Karpas-422 (cell line): Measurements from ENCODE around the gene TNKS1BP1. TPM values are rescaled to one million over a fixed set of nuclear protein-coding genes. Genes with fewer than 3 reads are reported as not detected.
"Not testable (repeated sequence)": the region's sequence is repeated elsewhere in the genome, so short reads cannot be mapped to it uniquely, and the experiment has no call there.

Experiments used
- DNase-seq: peaks from one replicate; pipeline ENCODE4 v3.0.0-alpha.2; 2015
- H2AFZ ChIP-seq: fragments of 200-600 bp; sonication (generic); 2 replicates; pipeline ENCODE4 v1.6.1; 2014; ENCODE audit warnings: antibody characterized with exemption, low read length, mixed read lengths
- H3K27ac ChIP-seq: fragments of 200-600 bp; sonication (generic); 2 replicates; pipeline ENCODE4 v1.5.1; 2014; ENCODE audit warnings: mild to moderate bottlenecking, low read length, moderate library complexity
- H3K27me3 ChIP-seq: fragments of 200-600 bp; sonication (generic); 2 replicates; pipeline ENCODE4 v1.6.1; 2014; ENCODE audit warnings: low read length, mixed read lengths
- H3K36me3 ChIP-seq: fragments of 200-600 bp; sonication (generic); 2 replicates; pipeline ENCODE4 v1.6.1; 2014; ENCODE audit warnings: low read length, mixed read lengths; ENCODE audit not compliant: insufficient read depth
- H3K4me1 ChIP-seq: fragments of 200-600 bp; sonication (generic); 2 replicates; pipeline ENCODE4 v1.6.1; 2014; ENCODE audit warnings: mild to moderate bottlenecking, low read length, mixed read lengths
- H3K4me2 ChIP-seq: fragments of 200-600 bp; sonication (generic); 2 replicates; pipeline ENCODE4 v1.6.1; 2014; ENCODE audit warnings: low read length, low read depth, mild to moderate bottlenecking; ENCODE audit not compliant: poor library complexity, severe bottlenecking
- H3K4me3 ChIP-seq: fragments of 200-600 bp; sonication (generic); 2 replicates; pipeline ENCODE4 v1.5.1; 2014; ENCODE audit warnings: mild to moderate bottlenecking, antibody characterized with exemption, low read length, mixed read lengths
- H3K79me2 ChIP-seq: fragments of 200-600 bp; sonication (generic); 2 replicates; pipeline ENCODE4 v1.6.1; 2014; ENCODE audit warnings: mild to moderate bottlenecking, low read length, mixed read lengths
- H3K9ac ChIP-seq: fragments of 200-600 bp; sonication (generic); 2 replicates; pipeline ENCODE4 v1.6.0; 2014; ENCODE audit warnings: low read length
- H3K9me2 ChIP-seq: fragments of 200-600 bp; sonication (generic), shearing (Covaris generic); replicated peaks from 2 replicates; pipeline ENCODE4 v1.6.0; 2014; ENCODE audit warnings: mild to moderate bottlenecking, low read length, moderate library complexity; ENCODE audit not compliant: insufficient read depth
- H3K9me3 ChIP-seq: fragments of 300-700, 200-600 bp; sonication (generic); 2 replicates; pipeline ENCODE4 v1.6.1; 2014; ENCODE audit warnings: low read length, mixed read lengths
- H4K20me1 ChIP-seq: fragments of 200-600 bp; sonication (generic); 2 replicates; pipeline ENCODE4 v1.6.1; 2014; ENCODE audit warnings: mild to moderate bottlenecking, antibody characterized with exemption, low read length, low read depth; ENCODE audit not compliant: insufficient read depth
- total RNA-seq: library from RNA; depleted of rRNA; stranded (reverse); fragments of >200 nt; shearing (Covaris generic); gene quantifications from 2 replicates; pipeline ENCODE4 v1.2.3, GENCODE V29; 2014; ENCODE audit warnings: low replicate concordance

TNKS1BP1 gene
- total RNA-seq, 1 experiment from 2014 or later: 11.6 TPM

DNA sequence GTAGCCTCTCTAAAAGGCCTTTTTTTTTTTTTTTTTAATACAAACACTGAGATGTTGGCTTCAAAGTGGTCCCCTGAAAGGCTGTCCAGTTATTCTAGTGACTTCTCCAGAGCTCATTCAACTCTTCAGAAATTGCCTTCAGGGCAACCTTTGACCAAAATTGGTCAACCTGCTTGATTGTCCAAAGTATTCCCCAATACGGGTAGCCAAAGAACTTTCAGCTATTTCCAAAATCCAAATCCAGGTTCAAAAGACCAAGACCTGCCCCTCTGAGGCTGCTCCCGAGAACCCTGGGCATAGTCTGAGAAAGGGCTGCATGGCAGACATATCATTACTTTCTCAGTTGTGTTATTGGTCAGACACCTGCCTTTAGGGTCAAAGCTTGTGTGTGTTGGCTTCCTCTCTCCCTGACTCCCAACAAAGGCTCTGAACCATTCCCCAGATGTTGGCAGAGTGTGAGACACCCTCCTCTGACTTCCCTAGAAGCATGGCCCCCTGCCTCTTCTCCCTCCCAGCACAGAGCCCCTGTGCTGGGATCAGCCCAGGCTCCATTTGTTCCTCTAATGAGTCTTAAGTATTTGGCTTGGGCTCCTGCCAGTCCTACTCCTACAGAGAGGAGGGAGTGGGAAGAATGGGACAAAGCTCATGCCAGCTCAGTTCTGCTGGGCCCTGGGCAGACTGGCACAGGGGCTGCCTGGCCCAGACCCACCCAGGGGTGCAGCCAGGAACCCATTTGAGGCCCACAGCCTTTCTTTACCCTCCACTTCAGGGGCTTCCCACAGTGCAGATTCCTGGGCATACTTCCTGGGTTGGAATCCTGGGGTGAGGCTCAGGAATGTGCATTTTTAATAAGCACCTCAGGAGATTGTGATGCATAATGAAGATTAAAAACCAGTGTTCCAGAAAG, 30.3 kb downstream of the TNKS1BP1 start:
- no peak overlapping the region for H3K4me2 ChIP-seq
- no peak for DNase-seq

DNA sequence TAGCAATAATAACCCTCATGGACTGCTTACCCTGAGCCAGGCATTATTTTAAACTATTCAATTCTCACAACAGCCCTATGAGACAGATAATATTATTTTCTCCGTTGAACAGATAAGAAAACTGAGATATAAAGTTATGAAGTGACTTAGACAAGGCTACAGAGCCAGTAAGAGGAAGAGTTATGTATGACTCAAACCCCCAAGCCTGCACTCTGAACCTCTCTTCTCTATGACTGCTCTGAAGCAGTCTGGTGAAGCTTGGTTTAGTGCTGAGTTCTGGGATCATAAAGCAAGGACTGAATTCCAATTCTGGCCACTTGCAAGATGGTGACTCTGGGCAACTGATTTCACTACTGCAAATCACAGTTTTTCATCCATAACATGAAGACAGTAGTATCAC, 34.5 kb downstream of the TNKS1BP1 start:
- no peaks in the 10 kb centered on the region for H3K79me2 ChIP-seq
- H3K36me3 ChIP-seq: no peaks in the 10 kb centered on the region
- H3K4me1 ChIP-seq: no peaks in the 10 kb centered on the region
- no peaks in the 10 kb centered on the region for H3K9me3 ChIP-seq
- no peak overlapping the region for H3K4me3 ChIP-seq
- DNase-seq: no peak
- H4K20me1 ChIP-seq: no peaks in the 10 kb centered on the region
- H3K9ac ChIP-seq: no peak overlapping the region
- H3K27me3 ChIP-seq: no peaks in the 10 kb centered on the region
- no peaks in the 10 kb centered on the region for H3K9me2 ChIP-seq
- no peak overlapping the region for H3K27ac ChIP-seq
- H2AFZ ChIP-seq: no peak overlapping the region
- no peak overlapping the region for H3K4me2 ChIP-seq

More for the DNA sequence above, 30.3 kb downstream of the TNKS1BP1 start:
- H3K27me3 ChIP-seq: no peaks in the 10 kb centered on the region
- no peaks in the 10 kb centered on the region for H3K79me2 ChIP-seq
- H3K27ac ChIP-seq: no peak overlapping the region
- no peaks in the 10 kb centered on the region for H3K9me2 ChIP-seq
- no peak overlapping the region for H3K9ac ChIP-seq
- no peaks in the 10 kb centered on the region for H3K4me1 ChIP-seq
- no peak overlapping the region for H2AFZ ChIP-seq
- no peaks in the 10 kb centered on the region for H4K20me1 ChIP-seq
- no peak overlapping the region for H3K4me3 ChIP-seq
- peaks cover 6% of the 10 kb centered on the region for H3K36me3 ChIP-seq
- H3K9me3 ChIP-seq: no peaks in the 10 kb centered on the region

DNA sequence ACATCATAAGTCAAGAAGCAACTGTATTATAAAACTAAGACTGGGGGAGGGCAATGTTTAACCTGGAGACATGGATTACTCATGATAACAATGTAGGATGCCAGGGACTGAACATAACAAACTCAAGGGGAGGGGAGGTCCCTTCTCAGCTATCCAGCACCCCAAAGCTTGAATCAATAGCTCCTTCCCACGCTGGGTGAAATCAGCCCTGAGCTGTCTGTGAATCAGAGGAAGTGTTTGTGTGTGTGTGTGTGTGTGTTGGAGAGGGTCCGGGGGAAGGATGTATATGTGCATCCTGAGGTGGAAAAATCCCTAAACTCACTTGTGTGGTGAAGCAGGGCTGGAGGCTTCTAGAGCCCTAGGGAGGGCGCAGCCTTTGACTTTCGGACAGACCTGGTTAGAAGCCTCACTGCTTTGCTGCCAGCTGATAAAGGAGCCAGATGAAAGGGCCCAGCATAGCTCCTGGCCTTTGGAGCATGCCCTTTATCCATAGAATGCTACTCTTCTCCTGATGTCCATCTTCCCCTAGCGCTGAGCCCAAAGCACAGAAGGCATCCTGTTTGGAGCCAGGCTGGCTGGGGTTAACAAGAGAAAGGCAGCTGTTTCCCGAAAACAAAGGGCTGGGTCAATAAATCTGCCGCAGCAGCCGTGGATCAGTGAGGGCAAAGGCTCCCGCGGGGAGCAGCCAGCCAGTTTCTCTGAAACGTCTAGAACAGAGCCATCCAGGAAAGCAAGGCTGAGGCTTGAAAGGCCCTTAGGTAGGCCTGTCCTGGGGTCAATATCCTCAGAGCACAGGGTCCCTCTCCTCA, 35.8 kb downstream of the TNKS1BP1 start:
- no peaks in the 10 kb centered on the region for H3K9me2 ChIP-seq
- no peak overlapping the region for H3K4me3 ChIP-seq
- H3K36me3 ChIP-seq: no peaks in the 10 kb centered on the region
- H4K20me1 ChIP-seq: no peaks in the 10 kb centered on the region
- no peak overlapping the region for H3K9ac ChIP-seq
- H3K9me3 ChIP-seq: no peaks in the 10 kb centered on the region
- H3K79me2 ChIP-seq: no peaks in the 10 kb centered on the region
- H2AFZ ChIP-seq: no peak overlapping the region
- no peak overlapping the region for H3K27ac ChIP-seq
- no peak overlapping the region for H3K4me2 ChIP-seq
- H3K27me3 ChIP-seq: no peaks in the 10 kb centered on the region
- H3K4me1 ChIP-seq: no peaks in the 10 kb centered on the region
- DNase-seq: no peak

DNA sequence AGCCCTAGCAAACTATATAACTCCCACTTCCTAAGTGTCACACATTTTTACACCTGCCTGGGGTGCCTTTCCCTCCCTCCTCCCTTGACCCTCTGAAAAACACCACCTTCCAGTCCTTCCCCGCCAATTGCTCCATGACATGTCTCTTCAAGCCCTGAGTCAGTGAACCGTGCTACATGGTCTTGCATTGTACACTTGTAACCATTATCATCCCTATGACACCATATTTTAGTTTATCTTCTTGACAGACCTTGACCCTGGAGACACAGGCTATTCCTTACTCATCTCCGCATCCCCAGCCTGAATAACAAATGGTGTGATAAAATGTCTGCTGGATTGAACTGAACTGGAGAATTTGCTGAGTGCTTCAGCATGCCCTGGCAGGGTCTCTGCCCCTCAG, 36.9 kb downstream of the TNKS1BP1 start:
- DNase-seq: no peak
- Histone ChIP-seq H3K9me2 (no peaks in the 10 kb centered on the region), H3K27ac (no peak overlapping the region), H3K36me3 (no peaks in the 10 kb centered on the region), H3K4me1 (no peaks in the 10 kb centered on the region), H4K20me1 (no peaks in the 10 kb centered on the region), H3K4me2 (no peak overlapping the region), H3K27me3 (no peaks in the 10 kb centered on the region), H3K9me3 (no peaks in the 10 kb centered on the region), H2AFZ (no peak overlapping the region), H3K9ac (no peak overlapping the region), H3K79me2 (no peaks in the 10 kb centered on the region), H3K4me3 (no peak overlapping the region)

DNA sequence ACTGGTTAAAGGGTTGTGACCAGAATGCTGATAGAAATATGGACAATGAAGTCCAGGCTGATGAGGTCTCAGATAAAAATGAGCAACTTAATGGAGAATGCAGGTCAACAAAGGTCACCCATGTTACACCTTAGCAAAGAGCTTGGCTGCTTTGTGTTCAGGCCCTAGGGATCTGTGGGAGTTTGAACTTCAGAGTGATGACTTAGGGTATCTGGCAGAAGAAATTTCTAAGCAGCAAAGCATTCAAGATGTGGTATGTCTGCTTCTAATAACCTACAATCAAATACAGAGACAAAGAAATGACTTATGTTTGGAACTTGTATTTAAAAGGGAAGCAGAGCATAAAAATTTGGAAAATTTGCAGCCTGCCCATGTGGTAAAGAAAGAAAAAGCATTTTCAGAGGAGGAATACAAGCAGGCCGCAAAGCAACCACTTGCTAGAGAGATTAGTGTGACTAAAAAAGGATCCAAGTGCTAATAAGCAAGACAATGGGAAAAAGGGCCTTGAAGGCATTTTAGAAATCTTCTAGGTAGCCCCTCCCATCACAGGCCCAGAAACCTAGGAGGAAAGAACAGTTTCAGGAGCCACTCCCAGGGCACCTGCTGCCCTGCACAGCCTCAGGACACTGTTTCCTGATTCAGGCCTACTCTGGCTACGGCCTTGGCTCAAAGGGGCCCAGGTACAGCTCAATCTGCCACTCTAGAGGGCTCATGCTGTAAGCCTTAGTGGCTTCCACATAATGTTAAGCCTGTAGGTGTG, 41.3 kb downstream of the TNKS1BP1 start:
- H3K79me2 ChIP-seq: no peaks in the 10 kb centered on the region
- no peak overlapping the region for H3K4me2 ChIP-seq
- H3K4me1 ChIP-seq: no peaks in the 10 kb centered on the region
- no peak for DNase-seq
- H3K9ac ChIP-seq: no peak overlapping the region
- no peak overlapping the region for H3K27ac ChIP-seq
- H3K9me3 ChIP-seq: no peaks in the 10 kb centered on the region
- no peak overlapping the region for H2AFZ ChIP-seq
- no peaks in the 10 kb centered on the region for H3K9me2 ChIP-seq
- no peak overlapping the region for H3K4me3 ChIP-seq
- H4K20me1 ChIP-seq: no peaks in the 10 kb centered on the region
- no peaks in the 10 kb centered on the region for H3K36me3 ChIP-seq
- no peaks in the 10 kb centered on the region for H3K27me3 ChIP-seq

DNA sequence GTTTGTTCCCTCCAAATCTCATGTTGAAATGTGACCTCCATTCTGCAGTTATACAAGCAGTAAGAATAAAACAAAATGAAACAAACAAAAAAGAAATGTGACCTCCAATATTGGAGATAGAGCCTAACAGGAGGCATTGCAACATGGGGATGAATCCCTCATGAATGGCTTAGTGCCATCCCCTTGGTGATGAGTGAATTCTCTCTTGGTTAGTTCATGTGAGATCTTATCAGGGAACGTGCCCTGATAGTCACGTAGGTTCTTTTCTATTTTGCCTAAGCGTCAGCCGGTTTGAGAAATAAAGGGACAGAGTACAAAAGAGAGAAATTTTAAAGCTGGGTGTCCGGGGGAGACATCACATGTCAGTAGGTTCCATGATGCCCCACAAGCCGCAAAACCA, 43.2 kb downstream of the TNKS1BP1 start:
- not testable (repeated sequence) for DNase-seq, H3K27me3 ChIP-seq, H3K27ac ChIP-seq, H3K9me2 ChIP-seq, H3K79me2 ChIP-seq, H3K9me3 ChIP-seq, H3K36me3 ChIP-seq, H4K20me1 ChIP-seq, H3K9ac ChIP-seq, H3K4me3 ChIP-seq, H2AFZ ChIP-seq, H3K4me1 ChIP-seq, H3K4me2 ChIP-seq

DNA sequence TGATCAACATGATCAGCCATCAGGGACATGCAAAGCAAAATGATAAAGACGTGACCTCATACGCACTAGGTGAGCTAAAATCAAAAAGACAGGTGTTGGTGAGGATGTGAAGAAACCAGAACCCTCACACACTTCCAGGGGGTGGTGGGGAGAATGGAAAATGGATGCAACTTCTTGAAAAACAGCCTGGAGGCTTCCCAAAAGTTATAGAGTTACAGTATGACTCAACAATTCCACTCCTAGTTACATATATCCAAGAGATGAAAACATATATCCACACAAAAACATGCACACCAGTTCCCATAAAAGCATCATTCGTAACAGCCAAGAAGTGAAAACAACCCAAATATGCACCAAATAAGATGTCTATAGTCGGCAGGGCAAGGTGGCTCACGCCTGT, 45.6 kb downstream of the TNKS1BP1 start:
- Histone ChIP-seq H2AFZ (no peak overlapping the region), H3K4me2 (no peak overlapping the region), H3K9ac (no peak overlapping the region), H3K27me3 (no peaks in the 10 kb centered on the region), H3K9me2 (no peaks in the 10 kb centered on the region), H3K79me2 (no peaks in the 10 kb centered on the region), H3K4me1 (peaks cover 9% of the 10 kb centered on the region), H3K27ac (no peak overlapping the region), H3K4me3 (no peak overlapping the region), H4K20me1 (no peaks in the 10 kb centered on the region), H3K9me3 (no peaks in the 10 kb centered on the region), H3K36me3 (no peaks in the 10 kb centered on the region)
- DNase-seq: no peak

DNA sequence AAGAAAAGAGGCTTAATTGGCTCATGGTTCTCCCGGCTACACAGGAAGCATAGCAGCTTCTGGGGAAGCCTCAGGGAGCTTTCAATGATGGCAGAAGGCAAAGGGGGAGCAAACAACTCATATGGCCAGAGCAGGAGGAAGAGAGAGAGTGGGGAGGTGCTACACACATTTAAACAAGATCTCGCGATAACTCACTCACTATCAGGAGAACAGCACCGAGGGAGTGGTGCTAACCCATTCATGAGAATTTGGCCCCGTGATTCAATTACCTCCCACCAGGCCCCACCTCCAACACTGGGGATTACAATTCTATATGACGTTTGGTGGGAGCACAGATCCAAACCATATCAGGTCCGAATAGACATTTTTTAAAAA, 46.0 kb downstream of the TNKS1BP1 start:
- Histone ChIP-seq H3K9me3 (no peaks in the 10 kb centered on the region; the same call in 1 of the 2 replicates), H3K9me2 (no peaks in the 10 kb centered on the region), H3K4me2 (no peak overlapping the region), H3K79me2 (no peaks in the 10 kb centered on the region), H3K4me1 (peaks cover 9% of the 10 kb centered on the region), H3K4me3 (no peak overlapping the region), H3K27ac (no peak overlapping the region), H4K20me1 (no peaks in the 10 kb centered on the region), H2AFZ (no peak overlapping the region), H3K27me3 (no peaks in the 10 kb centered on the region), H3K36me3 (no peaks in the 10 kb centered on the region), H3K9ac (no peak overlapping the region)
- no peak for DNase-seq
